NCI-H1105 treated with DMSO at 0.1 percent for 48 hours (cell line): ENCODE results near the gene PDZRN4.
A peak's percentile ranks its signal among the peaks of the same experiment; 100 is the strongest.

Experiments
- DNase-seq: peaks from one replicate; lab custom pipeline; 2025; lab: John Stamatoyannopoulos, UW

Gene PDZRN4

DNA sequence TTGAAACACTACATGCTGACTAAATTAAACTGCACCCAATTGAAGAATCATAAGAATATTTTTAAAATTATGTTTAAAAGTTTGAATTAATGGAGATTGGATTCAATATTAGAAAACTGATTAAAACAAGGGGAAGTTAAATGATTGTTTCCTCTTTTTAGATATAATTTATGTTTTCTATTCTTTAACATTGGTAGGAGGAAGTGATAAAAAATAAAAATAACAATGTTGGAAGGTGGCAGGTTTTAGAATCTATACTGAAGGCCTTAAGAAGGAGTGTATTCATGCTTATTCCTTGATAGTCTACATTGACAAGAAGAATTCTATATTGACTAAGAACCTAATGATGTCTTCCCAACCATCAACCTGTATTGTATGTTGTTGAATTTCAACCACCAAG, 168.1 kb downstream of the PDZRN4 start:
- no peak for DNase-seq

DNA sequence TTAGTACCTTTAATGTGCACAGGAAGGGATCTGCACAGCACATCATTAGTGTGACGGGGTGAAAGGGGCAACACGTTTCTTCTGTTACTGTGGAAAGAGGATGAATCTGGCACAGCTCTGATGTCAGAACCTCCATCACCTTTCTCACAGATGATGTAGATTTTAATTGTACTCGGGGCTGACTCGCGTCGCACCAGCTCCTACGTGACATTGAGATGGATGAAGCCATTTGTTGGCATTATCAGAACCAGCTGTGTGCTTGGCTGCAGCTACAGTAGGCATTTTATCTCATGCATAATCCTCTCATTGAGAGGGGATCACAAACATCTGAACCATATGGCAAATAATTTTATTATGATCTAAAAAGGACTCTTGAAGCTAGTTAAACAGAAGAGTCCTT, 173.6 kb downstream of the PDZRN4 start:
- DNase-seq: peak; percentile 71

DNA sequence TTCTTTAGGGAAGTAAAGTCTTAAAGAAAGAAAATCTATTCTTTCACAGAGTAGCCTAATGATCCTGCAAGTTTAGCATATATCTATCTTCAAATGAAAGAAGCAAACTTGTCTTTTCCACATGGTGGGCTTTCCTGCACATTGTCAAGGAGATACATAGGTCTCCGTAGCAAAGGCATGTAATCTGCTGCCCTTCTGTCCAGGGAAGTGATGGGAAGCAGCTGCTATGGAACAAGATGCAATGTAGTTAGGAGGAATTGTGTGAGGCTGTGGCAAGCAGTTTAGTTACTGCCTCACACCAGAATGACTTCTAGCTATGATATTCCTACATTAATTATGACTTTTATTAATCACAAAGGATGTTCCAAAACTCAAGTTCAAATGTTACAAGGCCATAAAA, 174.4 kb downstream of the PDZRN4 start:
- no peak for DNase-seq

DNA sequence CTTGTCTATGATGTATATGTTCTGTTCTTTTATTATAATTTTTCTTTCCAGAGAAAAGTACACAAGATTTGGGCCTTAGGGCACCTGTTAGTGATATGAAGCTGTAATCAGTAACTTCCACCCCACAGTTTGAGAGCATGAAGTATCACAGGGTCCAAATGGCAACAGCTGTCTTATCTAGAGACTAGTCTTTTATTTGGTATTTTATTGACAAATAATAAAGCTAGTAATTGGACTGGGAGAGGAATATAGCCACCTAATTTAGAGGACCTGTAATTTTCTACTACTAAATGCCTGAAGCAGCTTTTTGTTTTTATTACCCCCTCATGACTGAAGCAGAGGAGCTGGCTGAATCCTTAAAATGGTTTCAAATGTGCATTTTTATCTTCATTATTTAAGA, 174.8 kb downstream of the PDZRN4 start:
- DNase-seq: no peak

DNA sequence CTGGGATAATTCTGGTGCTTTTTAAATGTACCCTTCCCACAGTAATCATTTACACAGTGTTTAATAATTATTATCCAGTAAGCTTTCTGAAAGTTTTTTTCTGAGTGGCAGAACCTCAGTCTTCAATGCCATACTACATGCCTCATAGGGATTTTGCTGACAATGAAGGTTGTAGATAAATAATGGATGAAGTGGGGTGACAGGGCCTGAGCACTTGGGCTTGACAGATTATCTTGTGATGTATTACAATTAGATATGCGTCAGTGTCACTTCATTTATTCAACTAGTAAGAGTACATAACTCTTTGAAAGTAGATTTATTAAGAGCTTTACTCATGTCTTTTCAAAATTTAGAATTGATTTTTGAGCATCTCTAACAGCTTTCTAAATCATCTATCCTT, 176.1 kb downstream of the PDZRN4 start:
- no peak for DNase-seq

DNA sequence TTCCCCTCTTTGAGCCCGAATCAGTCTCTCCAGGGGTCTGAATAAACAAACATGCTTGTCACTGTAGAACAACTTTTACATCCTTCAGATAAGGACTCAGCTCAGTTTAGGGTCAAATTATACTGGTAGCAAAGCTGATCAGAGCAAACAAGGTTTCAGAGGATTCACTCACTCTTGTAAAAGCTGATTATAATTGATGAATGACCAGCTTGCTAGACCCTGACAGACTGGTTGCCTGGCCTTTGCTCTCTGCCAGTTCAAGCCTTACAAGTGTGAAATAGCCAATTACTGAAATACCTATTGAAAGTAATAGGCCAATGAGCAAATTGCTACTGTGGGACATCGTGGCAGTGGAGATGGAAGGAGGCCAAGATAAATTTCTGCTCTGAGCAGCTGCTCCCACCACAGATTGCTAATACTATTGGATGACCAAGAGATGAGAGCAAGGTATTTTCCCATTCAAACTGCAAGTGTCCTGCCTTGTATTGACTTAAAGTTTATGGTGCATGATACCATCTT, 177.6 kb downstream of the PDZRN4 start:
- DNase-seq: peak; percentile 93

DNA sequence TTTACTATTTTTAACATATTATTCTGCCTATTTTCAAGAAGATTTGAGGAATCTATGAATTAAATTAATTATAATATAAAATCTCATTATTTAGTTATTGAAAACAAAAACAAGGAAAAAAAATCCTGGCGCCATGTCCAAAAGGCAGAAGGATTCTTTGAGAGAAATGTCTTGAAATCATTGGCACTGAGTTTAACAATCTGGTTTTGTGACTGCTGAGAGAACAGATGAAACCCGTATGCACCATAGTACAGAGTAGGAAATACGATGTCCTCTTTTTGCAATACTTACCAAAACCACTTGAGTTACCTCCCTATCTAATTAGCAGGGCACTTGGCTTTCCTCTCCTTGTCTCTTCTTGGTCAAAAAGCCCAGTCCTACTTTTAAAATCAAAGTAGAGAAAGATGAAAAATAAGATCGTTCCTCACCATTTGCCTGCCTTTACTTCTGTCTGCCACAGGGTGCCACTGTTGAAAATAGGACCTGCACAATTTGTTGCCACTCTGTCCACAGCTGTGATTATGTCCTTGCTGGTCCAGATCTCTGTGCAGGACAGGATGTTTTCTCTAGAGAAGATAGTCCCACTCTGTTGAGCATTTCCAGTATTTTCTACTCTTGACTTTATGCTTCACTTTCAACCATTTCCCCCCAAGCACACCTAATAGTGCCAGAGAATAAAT, 179.7 kb downstream of the PDZRN4 start:
- no peak for DNase-seq

DNA sequence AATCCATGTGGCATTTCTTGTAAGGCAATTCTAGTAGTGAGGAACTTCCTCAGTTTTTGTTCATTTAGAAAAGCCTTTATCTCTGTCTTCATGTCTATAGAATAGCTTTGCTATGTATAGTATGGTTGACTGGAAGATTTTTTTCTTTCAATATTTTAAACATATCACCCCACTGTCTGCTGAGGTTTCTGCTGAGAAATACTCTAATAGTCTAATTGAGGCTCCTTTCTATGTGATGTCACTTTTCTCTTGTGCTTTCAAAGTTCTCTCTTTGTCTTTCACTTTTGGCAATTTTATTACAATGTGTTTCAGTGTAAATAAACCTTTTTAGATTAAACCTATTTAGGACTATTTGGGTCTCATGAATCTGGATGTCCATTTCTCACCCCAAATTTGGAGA, 192.8 kb downstream of the PDZRN4 start:
- no peak for DNase-seq

DNA sequence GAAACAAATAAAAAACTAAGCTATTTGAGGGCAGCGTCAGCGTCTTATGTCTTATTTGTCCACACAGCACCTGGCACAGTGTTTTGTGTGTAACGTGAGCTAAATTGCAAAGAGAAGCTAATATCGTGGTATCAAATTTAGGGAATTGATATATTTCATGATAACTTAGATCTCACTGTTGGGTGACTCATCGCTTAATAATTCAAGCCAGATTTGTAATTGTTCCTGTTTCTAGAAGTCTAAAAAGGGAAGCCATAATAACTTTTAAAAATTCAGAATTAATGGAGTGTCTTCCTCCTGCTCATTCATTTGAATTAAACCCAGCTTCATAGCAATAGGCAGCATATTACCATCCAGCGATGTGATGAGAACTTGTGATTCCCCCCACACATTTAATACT, 214.7 kb downstream of the PDZRN4 start:
- no peak for DNase-seq

DNA sequence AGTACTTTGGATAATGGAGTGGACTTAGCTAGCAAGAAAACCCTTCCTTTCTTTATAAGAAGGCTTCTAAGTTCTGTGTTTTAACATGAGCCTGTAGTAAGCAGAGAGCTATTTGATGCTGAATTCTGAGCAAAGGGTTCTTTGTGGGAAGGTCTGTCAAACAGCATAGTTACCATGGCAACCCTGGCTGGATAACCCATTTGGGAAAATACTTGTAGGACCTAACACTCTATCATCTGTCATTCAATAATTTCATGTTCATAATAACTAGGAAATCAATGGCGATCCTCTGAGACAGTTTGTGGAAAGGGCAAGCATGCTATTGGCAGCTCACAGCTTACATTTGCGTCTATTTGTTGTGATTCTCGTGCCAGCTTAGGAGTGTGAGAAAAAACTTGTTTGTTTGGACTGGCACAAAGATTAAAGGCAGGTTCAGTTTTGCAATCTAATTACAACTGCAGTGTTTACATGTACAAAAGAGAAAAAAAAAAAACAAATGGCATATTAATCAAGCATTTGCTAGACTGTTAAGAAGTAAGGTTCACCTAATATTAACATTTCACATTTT, 219.2 kb downstream of the PDZRN4 start:
- DNase-seq: peak; percentile 82

DNA sequence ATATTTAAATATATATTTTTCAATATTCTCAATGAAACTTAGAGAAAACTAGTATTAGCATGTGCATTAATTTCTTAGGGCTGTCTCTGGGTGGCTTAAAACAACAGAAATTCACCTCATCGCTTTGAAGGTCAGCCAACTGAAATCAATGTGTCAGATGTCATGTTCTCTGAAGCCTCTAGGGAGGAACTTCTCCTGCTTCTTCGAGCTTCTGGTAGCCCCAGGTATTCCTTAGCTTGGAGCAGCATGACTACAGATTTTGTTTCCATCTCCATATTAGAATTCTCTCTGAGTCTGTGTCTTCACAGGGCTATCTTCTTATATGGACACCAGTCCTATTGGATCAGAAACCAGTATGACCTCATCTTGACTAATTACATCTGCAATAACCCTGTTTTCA, 221.5 kb downstream of the PDZRN4 start:
- DNase-seq: no peak

DNA sequence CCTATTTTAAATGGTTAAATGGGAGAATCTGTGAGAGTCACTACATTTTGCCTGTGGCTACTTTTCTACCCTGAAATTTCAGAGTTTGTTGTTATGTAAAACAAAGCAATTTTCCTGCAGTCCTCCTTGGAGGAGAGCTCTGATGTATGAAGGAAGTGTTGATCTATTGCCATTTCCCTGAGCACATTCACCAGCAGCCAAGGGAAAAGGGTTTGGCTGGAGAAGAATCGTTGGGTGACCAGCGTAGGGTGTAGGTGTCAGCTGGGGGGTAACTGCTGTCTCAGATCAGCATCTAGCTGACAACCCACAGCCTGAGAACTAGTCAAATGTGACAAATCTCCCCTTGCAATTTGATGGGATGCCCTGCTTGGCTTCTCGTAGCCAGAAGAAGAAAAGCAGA, 230.5 kb downstream of the PDZRN4 start:
- no peak for DNase-seq

DNA sequence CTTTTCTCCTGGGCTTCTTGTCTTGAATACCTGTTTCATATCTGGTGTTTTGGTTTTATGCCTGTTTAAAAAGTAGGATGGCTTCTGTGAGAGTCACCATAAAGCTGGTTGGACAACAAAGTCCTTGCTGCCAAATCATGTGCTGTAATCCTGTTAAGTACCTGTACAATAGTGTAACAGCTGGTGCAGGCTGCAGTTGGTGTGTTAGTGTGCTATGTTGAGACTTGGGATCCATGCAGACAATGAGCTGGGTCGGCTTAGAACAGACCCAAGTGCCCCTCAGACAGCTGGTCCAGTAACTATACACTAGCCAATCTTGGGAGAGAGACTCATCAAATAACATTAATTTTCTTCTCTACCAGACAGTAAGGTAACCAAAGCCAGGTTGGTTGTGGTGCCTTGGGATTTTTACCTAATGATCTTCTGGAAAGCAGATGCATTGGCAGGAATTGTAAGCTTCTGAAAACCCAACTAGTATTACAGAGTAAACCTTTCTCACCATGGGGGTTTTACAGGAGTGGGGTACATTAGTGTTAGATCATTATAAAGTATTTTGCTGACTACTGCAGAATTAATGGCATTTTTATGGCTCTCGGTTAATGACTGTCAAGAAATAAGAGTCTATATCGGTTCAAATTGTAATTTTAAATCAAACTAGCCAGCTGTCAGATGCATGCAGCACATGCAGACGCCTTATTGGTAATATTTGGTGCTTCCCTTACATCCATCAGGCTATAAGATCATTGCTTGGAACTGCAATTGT, 231.2 kb downstream of the PDZRN4 start:
- DNase-seq: no peak

DNA sequence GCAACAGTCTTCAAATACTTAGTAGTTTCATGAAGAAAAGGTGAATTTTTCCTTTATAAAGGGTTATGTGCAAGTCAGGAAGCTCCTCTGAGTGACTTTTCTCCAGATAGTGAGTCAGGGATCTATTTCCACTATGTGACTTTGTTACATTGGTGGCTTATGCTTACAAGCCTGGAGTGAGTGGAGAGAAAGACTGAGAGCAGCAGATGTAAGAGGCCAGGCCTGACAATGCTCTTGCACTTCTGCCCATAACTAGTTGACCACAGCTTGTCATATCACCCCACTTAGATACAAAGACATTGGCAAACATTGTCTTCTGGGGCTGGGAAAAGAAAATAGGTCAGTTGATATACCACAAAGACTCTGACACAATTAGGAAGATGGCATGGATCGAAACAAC, 236.5 kb downstream of the PDZRN4 start:
- no peak for DNase-seq

DNA sequence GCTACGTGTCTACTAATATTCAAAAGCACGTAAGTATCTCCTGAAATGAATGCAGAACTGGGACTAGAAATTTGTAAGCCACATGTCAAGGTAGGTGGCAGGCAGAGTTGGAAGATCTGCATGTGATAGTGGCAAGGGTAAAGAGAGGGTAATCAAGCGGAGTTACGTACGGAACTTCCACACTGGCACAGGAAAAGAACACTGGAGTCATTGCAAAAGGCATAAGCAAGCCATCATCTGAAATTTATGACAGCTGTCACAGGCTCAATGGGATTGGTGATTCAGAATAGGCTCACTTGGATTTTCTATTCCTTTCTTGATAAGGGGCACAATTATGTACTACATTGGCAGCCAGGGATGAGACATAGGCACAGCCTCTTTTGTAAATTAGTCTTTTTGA, 245.3 kb downstream of the PDZRN4 start:
- no peak for DNase-seq

DNA sequence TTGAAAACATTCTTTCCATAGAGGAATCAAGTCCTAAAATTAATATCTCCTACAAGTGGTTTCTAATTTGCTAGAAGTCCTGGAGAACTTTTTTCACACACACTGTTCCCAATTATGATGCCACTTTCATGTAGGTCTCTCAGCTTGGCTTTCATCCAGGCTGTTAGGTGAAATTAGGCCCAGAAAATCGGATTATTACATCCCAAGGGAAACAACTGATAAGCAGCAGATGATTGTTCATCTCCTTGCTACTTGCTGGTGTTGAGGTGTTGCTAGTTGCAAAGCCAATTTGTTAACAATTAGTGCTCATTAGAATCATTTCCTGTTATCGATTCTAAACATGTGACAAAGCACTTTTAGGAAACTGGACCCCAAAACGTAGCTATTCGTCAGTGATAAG, 248.0 kb downstream of the PDZRN4 start:
- DNase-seq: peak; percentile 77

DNA sequence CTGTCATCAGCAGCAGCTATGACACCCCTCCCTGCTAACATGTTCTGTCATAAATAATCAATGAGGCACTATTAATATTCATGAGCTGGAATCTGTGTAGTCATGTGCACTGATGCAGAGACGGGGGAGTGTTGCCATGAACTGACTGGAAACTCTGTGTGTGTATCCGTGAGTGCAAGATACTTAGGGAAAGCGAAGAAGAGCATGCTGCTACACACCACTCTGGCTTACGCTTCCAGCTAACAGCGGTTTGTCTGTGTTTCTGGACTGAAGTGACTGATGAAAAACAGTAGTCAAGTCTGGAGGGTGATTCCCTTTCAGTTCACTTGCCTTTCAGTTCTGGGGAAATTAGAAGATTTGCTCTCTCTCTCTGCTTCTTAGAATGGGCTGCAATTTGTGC, 249.4 kb downstream of the PDZRN4 start:
- DNase-seq: no peak

DNA sequence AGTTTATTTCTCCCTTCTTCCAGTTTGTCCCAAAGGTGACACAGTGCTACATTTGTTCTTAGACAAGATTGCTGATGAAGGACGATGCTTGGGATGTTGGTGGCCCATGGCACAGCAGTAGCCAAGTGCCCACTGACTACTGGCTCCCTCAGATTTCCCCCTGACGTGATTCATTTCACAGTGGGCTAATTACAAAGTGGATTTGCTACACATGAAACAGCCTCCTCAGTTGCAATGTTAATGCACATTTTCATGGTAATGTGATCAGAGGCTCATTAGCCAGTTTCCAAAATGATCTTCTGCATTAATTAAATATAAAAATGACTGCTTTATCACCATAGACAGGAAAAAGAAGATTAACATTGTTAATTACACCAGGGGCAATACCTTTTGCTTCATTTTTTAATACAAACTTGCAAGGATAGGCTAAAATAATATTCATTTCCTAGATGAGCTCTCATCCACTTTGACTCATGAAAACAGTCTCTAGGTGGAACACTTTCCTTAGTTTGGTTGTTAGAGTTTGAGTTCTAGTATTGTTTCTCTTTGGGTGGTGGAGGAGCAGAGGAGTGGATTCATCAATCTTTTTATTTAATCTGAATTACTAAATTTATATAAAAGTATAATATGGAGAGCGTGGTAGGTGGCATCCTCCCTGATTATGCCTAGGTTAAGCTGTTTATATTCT, 250.9 kb downstream of the PDZRN4 start:
- DNase-seq: no peak

DNA sequence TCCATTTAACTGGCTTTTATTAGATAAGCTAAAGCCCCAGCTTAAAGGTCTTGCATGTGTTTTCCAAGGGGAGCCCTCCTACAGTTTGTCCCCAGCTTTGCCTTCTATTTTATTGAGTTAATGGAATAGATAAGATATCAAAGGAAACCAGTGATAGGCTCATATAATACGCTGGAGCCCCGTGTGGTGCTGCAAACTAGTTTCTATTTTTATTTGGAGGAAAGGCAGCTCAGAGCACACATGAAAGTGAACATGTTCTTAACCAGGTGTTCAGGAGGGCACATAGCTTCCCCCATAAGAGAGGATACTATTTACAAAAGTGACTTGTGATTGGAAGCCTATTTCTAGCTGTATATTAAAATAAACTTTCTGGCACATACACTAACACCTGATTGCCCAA, 251.7 kb downstream of the PDZRN4 start:
- no peak for DNase-seq

DNA sequence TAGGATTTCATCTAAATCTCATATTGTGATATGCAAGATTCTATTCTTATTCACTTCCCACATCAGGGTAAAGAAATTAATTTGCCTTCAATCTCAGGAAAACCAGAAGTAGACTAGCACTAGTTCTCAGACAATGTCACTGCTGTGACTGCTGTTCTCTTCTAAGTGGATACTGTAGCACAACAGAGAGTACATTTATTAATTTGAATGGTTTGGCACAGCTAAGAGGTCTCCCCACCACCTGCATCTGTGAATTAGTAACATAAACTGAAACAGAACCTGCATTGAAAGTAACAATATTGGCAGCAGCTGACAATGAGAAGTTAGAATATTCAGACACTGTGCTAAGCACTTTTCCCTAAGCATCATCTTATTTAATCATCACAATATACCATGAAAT, 253.1 kb downstream of the PDZRN4 start:
- no peak for DNase-seq

DNA sequence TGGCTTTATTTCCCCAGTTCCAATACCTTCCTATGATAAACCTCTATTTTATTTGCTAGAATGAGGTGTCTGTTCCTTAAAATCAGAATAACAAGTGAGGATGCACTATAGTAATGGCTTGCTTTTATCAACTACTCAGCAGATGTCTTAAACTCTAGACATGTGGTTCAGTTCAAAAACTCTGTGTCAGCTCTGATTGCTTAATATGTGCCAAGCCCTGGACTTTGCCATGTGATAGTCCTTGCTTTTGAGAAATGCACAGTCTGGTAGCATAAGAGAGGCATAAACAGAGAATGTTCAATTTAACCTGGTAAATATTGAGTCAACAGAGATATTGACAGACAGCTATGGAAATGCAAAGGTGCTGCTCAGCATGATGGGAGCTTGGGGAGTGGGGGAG, 254.8 kb downstream of the PDZRN4 start:
- no peak for DNase-seq

DNA sequence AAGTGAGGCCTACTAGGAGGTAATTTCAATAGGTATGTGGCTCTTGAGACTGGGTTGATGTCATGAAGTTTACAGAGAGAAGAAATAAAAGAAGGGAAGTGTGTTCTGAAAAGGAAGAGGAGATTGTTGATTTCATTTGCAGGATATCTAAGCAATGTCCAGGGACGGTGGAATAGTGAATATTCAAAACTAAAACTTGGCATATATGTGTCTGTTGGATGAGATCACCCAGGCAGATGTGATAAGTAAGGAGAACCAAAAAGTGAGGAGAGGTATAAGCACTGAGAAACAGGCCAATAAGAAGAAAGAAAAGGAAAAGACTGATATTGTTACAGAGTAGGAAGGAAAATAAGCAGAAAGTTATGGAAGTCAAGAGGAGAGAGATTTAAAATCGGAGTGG, 255.6 kb downstream of the PDZRN4 start:
- DNase-seq: no peak
